ENCODE results near the gene CFAP70. TPM values are rescaled to one million over a fixed set of nuclear protein-coding genes. Genes with fewer than 3 reads are reported as not detected.
A peak's percentile ranks its signal among the peaks of the same experiment; 100 is the strongest.
"Not testable (repeated sequence)": the region's sequence is repeated elsewhere in the genome, so short reads cannot be mapped to it uniquely, and the experiment has no call there.

The CFAP70 gene
- total RNA-seq (2014; rRNA removed; shearing (Covaris generic)), result 0.40 and 0.51 TPM in 2 replicates
- polyA plus RNA-seq (2015; cell fraction: cytosol; rRNA removed), result 0.04 TPM in 1 of 2 replicates, not detected in the other
- polyA plus RNA-seq (2015; cell fraction: nucleus; rRNA removed), result 9.6 and 11.7 TPM in 2 replicates

DNA sequence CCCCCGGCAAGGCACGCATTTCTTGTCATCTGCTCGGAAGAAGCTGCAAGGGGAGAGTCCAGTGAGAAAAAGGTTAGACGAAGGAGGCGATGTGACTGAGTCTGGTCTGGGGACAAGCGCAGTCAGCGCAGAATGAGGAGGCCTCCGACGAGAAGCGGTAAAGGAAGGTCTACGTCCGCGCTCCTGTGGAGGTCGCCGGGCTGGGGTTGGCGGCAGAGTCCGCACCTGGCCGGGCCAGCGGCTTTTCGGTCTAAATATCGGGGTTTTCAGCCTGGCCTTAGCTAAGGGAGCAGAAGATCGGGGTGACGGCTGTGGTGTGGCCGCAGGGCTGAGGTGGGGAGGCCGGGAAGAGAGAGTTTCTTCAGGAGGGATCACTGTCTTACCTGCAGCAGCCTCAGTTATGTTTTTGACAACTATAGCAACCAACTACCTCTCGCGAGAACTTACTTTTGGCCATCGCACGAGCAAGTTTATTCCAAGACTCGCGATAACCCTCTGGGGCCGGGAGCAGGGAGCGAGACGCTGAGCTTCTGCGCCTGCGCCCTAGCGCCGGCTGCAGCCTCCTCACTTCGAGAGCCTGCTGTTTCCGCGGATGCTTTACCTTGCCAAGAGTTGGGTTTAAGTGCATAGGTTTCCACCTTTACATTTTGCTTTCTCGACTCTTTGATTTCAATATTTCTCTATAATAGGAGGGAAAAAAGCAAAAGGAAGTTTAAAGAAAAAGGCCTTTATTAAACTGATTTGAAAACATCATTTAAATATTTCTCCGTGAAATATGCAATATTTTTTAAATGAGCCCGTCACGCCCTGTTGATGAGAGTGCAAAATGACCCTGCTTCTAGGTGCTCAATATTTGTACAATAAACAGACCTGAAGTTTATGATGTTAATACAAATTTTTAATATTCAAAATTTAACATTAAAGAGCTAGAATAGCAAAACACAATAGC is at the start of gene CFAP70:
TSS of gene CFAP70 (minus strand) at position 534 of the 949 bp plus-strand sequence. CDS start 4,068 bp downstream, outside the sequence.
- DNase-seq (ENCODE audit: low read depth, low spot score), result peak; percentile 76
- in situ Hi-C loops (cut with HindIII; ENCODE audit: low pct_unique_long_range_greater_than_20kb, low sequenced_read_pairs), result no loop called here

DNA sequence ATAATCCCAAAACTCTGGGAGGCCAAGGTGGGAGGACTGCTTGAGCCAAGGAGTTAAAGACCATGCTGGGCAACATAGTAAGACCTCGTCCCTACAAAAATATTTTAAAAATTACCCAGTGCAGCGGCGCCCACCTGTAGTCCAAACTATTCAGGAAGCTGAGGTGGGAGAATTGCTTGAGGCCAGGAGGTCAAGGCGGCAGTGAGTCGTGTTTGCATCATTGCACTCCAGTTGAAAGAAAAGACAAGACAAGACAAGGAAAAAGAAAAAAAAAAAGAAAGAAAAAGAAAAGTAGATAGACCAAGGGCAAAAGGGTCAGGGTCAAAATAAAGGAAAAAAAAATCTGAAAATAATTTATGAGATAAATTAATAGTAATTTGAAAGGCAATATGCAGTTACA is 49.4 kb upstream of the CFAP70 start:
- no peak for DNase-seq (ENCODE audit: low read depth, low spot score)
- in situ Hi-C loops (cut with HindIII; ENCODE audit: low pct_unique_long_range_greater_than_20kb, low sequenced_read_pairs), result no loop called here

DNA sequence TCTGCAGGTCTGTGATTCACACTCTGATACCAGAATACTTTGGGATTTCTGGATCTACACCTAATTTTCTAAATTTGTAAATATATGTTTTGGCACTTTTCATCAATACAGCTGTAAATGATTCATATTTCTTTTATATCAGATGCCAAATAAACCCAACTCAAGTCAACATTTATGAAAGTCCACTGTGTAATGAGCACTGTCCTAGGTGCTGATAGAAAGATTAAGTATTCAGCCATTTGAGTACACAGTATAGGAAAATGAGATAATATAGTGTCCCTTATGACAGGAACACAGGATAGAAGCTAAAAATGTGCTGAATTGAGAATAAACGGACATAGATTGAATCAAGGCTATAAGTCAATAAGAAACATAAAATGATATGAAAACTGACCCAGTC is 48.8 kb upstream of the CFAP70 start:
- in situ Hi-C loops (cut with HindIII; ENCODE audit: low pct_unique_long_range_greater_than_20kb, low sequenced_read_pairs), result no loop called here
- no peak for DNase-seq (ENCODE audit: low read depth, low spot score)

DNA sequence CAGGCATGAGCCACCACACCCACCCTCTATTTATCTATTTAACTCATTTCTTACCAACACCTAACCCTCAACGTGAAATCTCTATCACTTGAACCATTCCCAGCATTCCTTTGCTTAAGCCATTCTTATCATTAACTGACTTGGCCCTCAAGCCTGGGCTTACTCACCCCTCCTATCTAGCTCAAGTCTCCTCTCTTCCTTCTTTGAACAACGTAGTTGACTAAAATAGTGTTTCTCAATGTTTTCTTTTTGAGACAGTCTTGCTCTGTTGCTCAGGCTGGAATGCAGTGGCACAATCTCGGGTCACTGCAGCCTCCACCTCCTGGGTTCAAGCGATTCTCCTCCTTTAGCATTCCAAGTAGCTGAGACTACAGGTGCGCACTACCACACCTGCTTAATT is 48.2 kb upstream of the CFAP70 start:
- no peak for DNase-seq (ENCODE audit: low read depth, low spot score)
- in situ Hi-C loops (cut with HindIII; ENCODE audit: low pct_unique_long_range_greater_than_20kb, low sequenced_read_pairs), result no loop called here

DNA sequence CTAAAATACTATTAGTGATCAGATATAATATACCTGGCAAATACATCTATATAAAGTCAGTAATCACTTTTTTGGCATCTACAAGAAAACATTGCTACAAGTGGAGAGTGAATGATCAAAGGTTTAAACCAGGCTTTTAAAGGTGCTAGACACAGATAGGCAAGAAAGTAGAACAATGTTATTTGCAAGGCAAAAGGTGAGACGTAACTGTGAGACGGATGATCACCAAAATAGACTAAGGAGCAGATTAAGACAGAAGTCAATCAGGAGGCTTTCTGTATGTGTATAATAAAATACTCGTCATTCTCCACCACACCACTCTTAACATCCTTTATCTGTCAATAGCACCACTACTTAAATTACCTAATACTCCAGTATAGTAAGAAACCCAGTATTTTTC is 46.9 kb upstream of the CFAP70 start:
- in situ Hi-C loops (cut with HindIII; ENCODE audit: low pct_unique_long_range_greater_than_20kb, low sequenced_read_pairs), result no loop called here
- DNase-seq (ENCODE audit: low read depth, low spot score), result no peak

DNA sequence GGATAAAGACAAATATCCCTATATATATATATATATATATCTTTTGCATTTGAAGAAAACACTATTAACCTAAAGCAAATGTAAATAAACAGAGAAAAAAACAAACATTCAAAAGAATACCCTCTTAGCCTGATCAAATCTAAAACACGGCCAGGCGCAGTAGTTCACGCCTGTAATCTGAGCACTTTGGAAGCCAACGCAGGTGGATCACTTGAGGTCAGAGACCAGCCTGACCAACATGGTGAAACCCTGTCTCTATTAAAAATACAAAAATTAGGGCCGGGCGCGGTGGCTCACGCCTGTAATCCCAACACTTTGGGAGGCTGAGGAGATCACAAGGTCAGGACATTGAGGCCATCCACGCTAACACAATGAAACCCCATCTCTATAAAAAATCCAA is 46.0 kb upstream of the CFAP70 start:
- no peak for DNase-seq (ENCODE audit: low read depth, low spot score)
- in situ Hi-C loops (cut with HindIII; ENCODE audit: low pct_unique_long_range_greater_than_20kb, low sequenced_read_pairs), result no loop called here

DNA sequence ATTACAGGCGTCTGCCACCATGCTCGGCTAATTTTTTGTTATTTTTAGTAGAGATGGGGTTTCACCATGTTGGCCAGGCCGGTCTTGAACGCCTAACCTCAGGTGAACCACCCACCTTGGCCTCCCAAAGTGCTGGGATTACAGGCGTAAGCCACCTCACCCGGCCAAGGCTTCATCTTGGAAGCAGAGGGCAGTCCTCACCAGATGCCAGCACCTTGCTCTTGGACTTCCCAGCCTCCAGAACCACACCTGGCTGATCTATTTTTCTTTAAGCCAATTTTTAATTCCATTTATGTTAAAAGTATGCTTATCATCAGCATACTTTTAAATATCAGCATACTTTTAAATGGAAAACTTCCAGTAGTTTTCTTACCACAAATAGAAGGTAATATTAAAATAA is 43.0 kb upstream of the CFAP70 start:
- DNase-seq (ENCODE audit: low read depth, low spot score), result no peak
- in situ Hi-C loops (cut with HindIII; ENCODE audit: low pct_unique_long_range_greater_than_20kb, low sequenced_read_pairs), result no loop called here

DNA sequence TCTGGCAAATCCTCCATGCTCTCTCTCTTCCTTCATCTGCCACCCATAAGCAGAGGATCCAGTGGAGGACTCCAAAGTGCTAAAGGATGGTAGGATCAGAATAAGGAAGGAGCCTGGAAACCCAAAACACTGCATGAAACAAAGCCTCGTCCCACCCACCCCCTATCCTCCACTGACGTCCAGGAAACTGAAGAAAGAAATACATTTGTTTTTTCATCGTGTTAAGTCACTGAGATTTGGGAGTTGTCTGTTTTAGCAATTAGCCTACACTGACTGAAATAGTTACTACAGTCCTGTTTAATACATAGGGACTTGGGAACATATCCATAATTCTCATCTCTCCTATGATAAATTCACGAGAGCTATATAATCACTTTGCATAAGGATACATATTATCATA is 40.4 kb upstream of the CFAP70 start:
- in situ Hi-C loops (cut with HindIII; ENCODE audit: low pct_unique_long_range_greater_than_20kb, low sequenced_read_pairs), result no loop called here

DNA sequence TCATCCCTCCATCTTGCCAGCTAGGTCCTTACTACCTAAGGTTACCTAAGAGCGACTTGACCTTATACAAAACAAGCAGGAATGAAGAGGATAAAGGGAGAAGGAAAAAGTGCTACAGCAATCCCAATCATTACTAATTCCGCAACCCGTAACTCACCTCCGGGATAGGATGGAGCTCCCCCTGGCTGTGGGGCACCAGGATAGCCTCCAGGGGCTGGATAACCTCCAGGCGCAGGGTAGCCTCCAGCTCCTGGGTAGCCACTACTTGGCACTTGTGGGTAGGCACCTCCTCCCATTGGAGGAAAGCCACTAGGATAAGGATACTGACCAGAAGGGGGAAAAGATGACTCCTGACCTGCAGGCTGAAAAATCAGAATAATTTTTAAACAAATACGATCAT is 39.4 kb upstream of the CFAP70 start:
- in situ Hi-C loops (cut with HindIII; ENCODE audit: low pct_unique_long_range_greater_than_20kb, low sequenced_read_pairs), result no loop called here
- DNase-seq (ENCODE audit: low read depth, low spot score), result peak; percentile 14

More for the DNA sequence above, 40.4 kb upstream of the CFAP70 start:
- no peak for DNase-seq (ENCODE audit: low read depth, low spot score)

DNA sequence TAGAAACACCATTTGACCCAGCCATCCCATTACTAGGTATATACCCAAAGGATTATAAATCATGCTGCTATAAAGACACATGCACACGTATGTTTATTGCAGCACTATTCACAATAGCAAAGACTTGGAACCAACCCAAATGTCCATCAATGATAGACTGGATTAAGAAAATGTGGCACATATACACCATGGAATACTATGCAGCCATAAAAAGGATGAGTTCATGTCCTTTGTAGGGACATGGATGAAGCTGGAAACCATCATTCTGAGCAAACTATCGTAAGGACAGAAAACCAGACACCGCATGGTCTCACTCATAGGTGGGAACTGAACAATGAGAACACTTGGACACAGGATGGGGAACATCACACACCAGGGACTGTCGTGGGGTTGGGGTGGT is 35.7 kb upstream of the CFAP70 start:
- in situ Hi-C loops (cut with HindIII; ENCODE audit: low pct_unique_long_range_greater_than_20kb, low sequenced_read_pairs); DNase-seq (ENCODE audit: low read depth, low spot score): not testable (repeated sequence)

DNA sequence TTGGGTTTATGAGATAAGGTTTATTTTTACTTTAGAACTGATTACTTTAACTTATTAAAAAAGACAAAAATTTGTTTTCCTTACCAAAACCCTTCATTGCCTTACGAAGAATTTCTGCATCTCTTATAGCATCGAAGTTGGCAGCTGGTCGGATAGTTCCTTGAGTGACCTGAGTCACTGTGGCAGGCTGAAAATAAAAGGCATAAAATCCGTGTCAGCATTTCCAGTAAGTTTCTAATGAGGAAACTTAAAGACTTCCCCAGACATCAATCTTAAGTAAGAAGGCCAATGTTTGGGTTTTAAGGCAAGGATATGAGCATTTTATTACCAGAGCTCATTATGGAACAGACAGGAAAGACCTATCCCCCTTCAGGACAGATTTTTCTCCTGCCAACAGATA is 29.6 kb upstream of the CFAP70 start:
- DNase-seq (ENCODE audit: low read depth, low spot score), result no peak
- in situ Hi-C loops (cut with HindIII; ENCODE audit: low pct_unique_long_range_greater_than_20kb, low sequenced_read_pairs), result no loop called here

DNA sequence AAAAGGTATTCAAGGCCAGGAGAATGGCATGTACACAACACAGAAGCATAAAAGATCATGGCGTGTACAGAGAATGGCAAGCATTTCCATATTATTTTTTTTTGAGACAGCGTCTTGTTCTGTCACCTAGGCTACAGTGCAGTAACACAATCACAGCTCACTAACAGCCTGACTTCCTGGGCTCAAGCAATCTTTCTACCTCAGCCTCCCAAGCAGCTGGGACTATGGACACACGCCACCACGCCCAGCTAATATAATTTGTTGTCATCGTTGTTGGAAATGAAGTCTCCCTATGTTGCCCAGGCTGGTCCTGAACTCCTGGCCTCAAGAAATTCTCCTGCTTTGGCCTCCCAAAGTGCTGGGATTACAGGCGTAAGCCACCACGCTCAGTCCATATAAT is 27.9 kb upstream of the CFAP70 start:
- in situ Hi-C loops (cut with HindIII; ENCODE audit: low pct_unique_long_range_greater_than_20kb, low sequenced_read_pairs), result no loop called here
- DNase-seq (ENCODE audit: low read depth, low spot score), result no peak

DNA sequence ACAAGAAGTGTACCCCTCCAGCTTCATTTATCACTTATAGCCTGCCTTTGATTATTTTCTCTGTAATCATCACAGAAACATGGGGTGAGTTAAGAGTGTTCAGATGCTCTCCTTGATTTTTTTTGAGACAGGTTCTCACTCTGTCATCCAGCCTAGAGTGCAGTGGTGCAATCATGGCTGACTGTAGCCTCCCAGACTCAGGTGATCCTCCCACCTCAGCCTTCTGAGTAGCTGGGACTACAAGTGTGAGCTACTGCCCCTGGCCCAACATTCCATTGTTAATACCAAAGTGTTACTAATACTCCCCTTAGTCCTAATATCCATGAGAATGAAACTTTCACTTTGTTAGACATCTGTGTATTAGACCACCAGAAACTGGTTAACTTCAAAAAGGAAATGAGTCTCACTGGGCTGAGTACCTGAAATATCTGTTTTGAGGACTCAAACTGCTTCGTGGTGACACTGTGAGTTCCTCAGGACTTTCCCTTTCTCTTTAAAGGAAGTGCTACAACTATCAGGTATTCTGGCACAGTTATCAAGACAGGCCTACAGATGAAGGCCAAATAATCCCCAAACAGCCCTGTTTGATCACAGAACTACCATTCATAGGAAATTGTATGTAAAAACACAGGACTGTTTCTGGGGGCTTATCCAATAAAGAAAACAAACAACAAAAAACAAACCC is 20.5 kb upstream of the CFAP70 start:
- no peak for DNase-seq (ENCODE audit: low read depth, low spot score)
- in situ Hi-C loops (cut with HindIII; ENCODE audit: low pct_unique_long_range_greater_than_20kb, low sequenced_read_pairs), result no loop called here

DNA sequence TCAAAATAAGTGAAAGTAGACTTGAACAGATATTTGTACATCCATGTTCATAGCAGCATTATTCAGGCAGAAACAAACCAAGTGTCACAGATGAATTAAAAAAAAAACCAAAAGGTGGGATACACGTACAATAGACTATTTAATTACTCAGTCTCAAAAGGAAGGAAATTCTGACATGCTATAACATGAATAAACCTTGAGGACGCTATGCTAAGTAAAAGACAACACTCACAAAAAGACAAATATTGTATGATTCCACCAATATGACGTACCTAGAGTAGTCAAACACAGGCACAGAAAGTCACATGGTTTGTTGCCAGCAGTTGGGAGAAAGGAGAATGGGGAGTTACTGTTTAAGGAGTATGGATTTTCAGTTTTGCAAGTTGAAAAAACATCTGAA is 18.0 kb upstream of the CFAP70 start:
- no peak for DNase-seq (ENCODE audit: low read depth, low spot score)
- in situ Hi-C loops (cut with HindIII; ENCODE audit: low pct_unique_long_range_greater_than_20kb, low sequenced_read_pairs), result no loop called here

DNA sequence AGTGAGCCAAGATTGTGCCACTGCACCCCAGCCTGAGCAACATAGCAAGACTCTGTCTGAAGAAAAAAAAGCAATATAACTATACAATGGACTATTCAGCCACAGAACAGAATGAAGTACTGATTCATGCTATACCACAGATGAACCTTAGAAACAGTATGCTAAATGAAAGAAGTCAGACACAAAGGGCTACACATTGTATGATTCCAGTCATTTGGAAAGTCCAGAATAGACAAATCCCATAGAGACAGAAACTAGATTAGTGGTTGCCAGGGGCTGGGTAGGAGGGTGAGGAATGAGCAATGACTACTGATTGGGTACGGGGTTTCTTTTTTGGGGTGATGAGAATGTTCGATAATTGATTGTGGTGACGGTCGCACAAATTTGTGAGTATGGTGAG is 9.6 kb upstream of the CFAP70 start:
- DNase-seq (ENCODE audit: low read depth, low spot score), result peak; percentile 91
- in situ Hi-C loops (cut with HindIII; ENCODE audit: low pct_unique_long_range_greater_than_20kb, low sequenced_read_pairs), result no loop called here

DNA sequence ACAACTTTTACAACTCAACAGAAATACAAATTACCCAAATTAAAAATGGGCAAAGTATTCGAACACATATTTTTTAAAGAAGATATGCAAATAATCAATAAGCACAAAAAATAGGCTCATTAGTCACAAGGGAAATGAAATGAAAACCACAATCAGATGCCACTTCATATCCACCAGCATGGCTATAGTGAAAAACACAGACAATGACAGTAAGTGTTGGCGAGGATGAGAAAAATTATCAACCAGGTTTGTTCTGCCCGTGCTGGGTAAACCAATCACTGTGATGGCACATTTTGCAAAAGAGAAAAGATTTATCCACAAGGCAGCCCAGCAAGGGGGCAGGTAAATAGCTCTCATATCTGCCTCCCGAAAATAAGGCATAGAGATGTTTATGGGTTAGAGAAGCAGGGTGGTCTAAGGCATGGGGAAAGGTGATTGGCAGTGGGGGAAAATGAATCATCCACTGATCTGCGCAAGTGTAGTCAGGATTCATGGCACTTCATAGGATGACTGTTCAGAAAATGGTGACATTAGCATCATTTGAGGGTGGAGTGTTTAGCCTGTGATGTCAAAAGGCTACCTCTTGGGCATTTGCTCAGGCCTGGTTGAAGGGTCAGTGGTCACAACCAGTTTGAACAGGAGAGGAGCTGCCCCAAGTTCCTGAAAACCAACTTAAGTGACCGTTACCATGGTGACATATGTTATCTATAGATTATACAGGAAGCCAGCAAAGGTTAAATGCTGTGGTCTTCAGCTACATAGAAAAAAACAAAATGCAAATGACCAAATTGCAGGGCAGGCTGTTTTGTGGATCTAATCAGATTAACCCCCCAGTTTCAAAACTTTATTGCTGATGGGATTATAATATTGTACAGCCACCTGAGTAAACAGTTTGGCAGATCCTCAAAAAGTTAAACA is 8.0 kb upstream of the CFAP70 start:
- in situ Hi-C loops (cut with HindIII; ENCODE audit: low pct_unique_long_range_greater_than_20kb, low sequenced_read_pairs), result no loop called here
- no peak for DNase-seq (ENCODE audit: low read depth, low spot score)

DNA sequence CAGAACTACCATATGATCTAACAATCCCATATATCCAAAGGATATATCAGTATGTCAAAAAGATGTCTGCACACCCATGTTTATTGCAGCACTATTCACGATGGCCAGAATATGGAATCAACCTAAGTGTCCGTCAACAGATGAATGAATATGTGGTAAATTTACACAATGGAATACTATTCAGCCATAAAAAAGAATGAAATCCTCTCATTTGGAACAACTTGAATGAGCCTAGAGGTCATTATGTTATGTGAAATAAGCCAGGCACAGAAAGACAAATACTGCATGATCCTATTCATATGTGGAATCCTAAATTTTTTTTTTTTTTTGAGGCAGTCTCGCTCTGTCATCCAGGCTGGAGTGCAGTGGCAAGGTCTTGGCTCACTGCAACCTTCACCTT is 6.3 kb upstream of the CFAP70 start:
- in situ Hi-C loops (cut with HindIII; ENCODE audit: low pct_unique_long_range_greater_than_20kb, low sequenced_read_pairs), result no loop called here
- DNase-seq (ENCODE audit: low read depth, low spot score), result no peak

DNA sequence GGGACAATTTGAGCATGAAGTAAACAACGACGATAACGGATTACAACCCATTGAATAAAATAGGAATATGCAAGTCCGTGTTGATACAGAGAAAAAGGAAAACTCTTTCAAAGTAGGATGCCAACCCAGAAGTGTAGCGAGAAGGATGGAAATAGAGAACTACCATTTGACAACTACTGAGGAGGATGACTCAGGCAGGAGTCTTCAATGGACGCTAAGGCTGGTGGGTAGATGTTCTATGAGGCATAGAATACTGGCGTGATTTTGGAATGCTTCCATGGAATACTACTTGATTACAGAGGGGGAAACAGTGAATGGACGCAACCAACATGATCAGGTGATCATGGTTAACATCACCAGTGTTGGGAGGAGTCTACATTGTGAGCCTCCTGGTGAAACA is 828 bp upstream of the CFAP70 start:
- no peak for DNase-seq (ENCODE audit: low read depth, low spot score)
- in situ Hi-C loops (cut with HindIII; ENCODE audit: low pct_unique_long_range_greater_than_20kb, low sequenced_read_pairs), result no loop called here

Measured in SK-MEL-5 (cell line).